Nucleus accumbens (tissue), 56 donors: ENCODE measurements around the gene HCFC1R1.
A peak's percentile ranks its signal among the peaks of the same experiment; 100 is the strongest.

Experiments
- DNase-seq, 56 donors: peaks; one replicate each; lab custom pipeline; 2025; lab: John Stamatoyannopoulos, UW

The HCFC1R1 gene

GRCh38 chr16:3035972-3036725 lies 12.4 kb upstream of the HCFC1R1 start:
- no peak for DNase-seq

GRCh38 chr16:3035289-3035971 lies 11.7 kb upstream of the HCFC1R1 start:
- no peak for DNase-seq

- DNase-seq: no peak
Observed at GRCh38 chr16:3032624-3033023, 8.9 kb upstream of the HCFC1R1 start.

DNA sequence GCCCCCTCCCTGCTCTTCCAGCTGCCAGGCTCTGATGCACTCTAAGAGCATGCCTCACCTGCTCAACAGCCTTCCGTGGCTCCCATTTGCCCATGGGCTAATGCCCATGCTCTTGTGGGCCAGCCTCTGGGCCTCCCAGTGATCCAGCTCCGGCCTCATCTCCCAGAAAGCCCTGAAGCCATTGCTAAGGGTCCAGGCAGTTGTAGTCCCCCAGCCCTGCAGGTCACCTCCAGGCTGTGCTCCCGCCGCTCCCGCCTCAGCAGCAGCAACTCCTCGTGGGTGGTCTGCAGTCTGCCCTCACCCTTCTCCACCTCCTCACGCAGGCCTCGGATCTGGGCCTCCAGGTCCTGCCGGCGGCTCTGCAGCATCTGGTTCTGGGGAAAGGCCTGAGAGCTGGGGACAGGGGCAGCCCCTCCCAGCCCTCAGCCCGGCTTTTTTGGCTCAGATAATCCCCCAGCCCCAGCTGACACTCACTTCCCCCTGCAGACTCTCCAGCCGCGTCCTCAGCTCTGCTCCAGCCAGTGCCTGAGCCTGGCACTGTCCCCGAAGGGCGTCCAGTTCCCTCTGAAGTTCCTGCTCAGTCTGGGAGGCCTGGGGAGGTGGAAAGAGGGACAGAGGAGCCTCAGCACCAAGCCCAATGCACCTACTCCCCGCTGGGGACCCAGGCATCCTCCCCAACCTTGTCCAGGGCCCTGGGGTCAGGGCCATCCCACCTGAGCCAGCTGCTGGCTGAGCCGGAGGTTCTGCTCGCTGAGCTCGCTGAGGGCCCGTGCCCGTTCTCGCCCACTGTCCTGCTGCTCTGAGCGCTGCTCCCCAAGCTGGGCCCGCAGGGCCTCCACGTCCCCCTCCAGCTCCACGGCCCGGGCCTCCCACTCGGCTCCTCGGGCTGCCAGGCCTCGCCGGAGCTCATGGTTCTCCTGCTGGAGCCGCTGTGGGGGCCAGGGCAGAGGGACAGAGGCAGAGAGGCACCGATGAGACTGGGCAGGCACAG lies 6.8 kb upstream of the HCFC1R1 start:
- DNase-seq: no peak

- no peak for DNase-seq
Observed at GRCh38 chr16:3029491-3030221, 5.9 kb upstream of the HCFC1R1 start.

GRCh38 chr16:3028716-3029319 lies 5.1 kb upstream of the HCFC1R1 start:
- DNase-seq: no peak

- peak in 42 of 56 donors; percentile 9 to 85 (median 53) for DNase-seq
Observed at GRCh38 chr16:3027983-3028715, 4.4 kb upstream of the HCFC1R1 start.

GRCh38 chr16:3027489-3027795 lies 3.7 kb upstream of the HCFC1R1 start:
- DNase-seq: no peak

DNA sequence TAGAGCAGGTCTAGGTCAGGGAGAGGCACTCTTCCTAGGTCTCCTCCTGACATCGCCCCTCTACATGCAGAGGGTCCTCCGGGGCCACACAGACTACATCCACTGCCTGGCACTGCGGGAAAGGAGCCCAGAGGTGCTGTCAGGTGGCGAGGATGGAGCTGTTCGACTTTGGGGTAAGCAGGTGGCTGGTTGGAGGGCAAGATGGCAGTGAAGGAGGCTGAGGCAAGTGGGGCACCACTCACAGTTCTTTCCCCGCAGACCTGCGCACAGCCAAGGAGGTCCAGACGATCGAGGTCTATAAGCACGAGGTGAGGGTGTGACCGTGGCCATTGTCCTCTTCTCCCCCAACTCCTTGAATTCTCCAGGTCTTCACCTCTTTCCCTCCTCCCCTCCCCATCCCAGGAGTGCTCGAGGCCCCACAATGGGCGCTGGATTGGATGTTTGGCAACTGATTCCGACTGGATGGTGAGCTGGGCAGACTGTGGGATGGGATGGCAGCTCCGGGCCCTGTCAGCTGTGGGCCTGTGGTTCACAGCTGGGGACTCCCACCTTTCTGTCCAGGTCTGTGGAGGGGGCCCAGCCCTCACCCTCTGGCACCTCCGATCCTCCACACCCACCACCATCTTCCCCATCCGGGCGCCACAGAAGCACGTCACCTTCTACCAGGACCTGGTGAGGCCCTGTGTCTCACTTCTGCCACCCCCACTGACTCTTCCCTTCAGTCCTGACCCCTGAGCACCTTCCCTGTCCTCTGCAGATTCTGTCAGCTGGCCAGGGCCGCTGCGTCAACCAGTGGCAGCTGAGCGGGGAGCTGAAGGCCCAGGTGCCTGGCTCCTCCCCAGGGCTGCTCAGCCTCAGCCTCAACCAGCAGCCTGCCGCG lies 3.1 kb upstream of the HCFC1R1 start:
- no peak for DNase-seq

DNA sequence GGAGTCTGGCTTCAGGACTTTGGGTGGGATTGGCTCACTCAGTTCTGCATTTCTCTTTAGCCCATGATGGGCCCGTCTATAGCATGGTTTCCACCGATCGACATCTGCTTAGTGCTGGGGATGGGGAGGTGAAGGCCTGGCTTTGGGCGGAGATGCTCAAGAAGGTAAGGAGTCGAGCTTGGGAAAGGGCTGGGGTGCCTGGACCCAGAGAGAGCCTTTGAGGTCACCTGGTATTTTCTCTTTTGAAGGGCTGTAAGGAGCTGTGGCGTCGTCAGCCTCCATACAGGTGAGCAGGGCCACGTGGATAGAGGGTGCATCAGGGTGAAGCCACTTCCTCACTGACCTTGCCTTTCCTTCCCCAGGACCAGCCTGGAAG lies 2.2 kb upstream of the HCFC1R1 start:
- no peak for DNase-seq

- DNase-seq: no peak
Observed at GRCh38 chr16:3025032-3026002, 1.6 kb upstream of the HCFC1R1 start.

DNA sequence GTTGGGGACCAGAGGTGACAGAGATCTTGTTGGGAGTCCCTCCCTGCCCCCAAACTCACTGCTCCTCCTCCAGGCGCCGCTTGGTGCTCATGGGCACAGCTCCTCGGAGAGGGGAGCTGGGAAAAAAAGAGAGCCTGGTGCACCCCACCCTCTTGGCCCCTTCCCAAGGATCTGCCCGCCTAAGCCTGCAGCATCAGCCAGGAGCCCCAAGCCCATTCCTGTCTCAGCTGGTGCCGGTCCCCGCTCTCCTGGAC lies 400 bp downstream of the HCFC1R1 start:
- peak in 34 of 56 donors; percentile 21 to 76 (median 59) for DNase-seq

DNA sequence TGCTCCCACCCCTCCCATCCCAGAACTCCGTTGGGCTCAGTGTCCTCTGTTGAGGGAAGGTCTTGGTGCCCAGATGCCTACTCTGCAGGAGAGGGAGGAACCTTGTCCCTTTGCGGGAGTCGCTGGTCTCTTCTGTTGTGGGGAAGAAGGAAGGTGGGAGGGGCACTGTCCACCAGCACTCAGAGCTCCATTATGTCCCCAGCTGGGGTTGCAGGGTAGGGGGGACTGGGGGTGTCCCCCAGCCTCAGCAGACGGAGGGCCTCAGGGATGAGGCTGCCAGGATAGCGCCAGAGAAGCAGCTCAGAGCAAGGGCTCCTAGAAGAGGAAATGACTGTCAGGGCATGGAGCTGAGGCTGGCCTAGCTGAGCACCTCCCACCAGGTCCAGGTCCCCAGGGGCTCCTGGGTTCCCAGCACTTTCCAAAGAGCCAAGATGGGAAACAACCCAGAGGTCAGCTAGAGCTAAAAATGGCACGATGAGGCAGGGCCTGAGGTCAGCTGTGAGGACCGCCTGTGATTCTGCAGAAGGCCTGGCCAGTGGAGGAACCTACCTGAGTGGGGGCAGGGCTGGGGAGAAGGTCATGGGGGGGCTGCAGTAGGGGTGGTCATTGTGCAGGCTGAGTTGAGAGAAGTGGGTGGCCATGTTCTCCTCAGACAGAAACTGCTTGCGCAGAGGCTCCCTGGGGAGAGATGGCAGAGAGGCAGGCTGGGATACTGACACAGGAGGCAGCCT lies 893 bp downstream of the HCFC1R1 start:
- DNase-seq: peak in 5 of 56 donors; percentile 8 to 49 (median 39)

DNA sequence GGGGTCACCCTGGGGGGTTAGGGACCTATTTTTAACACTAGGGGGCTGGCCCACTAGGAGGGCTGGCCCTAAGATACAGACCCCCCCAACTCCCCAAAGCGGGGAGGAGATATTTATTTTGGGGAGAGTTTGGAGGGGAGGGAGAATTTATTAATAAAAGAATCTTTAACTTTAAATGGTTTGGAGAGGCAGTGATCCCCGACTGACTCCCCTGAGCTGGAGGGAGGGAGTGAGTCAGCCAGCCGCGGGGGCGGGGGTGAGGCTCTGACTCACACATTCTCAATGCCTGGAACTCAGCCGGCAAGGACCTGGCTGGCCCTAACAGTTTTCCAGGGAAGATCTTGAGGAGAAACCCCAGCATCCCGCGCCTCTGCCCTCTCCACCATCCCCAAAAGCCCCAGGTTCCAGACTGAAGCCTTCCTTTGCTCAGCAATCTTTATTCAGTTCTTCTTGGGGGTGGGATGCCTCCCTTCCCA lies 1.5 kb downstream of the HCFC1R1 start:
- peak in 45 of 56 donors; percentile 5 to 89 (median 58) for DNase-seq

- peak in 25 of 56 donors; percentile 7 to 70 (median 29) for DNase-seq
Observed at GRCh38 chr16:3021449-3022207, 2.1 kb downstream of the HCFC1R1 start.
